Measurements from ENCODE around the gene EFL1. TPM values are rescaled to one million over a fixed set of nuclear protein-coding genes. Genes with fewer than 3 reads are reported as not detected.

The EFL1 gene
- total RNA-seq, 1 experiment from 2014 or later: 26.5 TPM

- DNase-seq (ENCODE audit: low spot score): no peak
Observed at GRCh38 chr15:82165948-82166376, 96.6 kb downstream of the EFL1 start.

- DNase-seq (ENCODE audit: low spot score): peak; percentile 95
Observed at GRCh38 chr15:82159922-82160321, 102.6 kb downstream of the EFL1 start.

GRCh38 chr15:82158811-82159210 lies 103.7 kb downstream of the EFL1 start:
- DNase-seq (ENCODE audit: low spot score): peak; percentile 64

DNA sequence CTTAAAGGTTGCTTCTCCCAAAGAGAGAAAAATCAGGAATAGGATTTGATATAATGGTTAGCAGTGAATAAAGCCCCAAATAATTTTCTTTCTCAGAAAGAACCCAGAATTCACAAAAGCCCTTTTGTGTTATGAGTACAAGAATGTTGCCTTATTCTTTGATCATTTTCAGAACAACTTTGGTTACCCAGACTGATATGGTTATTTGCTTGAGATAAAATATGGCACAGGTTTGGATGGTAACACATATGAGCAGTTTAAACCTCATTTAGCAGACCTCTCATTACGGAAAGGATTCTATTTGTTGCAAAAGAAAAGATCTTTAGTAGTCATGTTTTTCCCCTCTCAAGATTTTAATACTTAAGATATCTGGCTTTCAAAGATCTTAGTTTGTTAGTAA lies 111.9 kb downstream of the EFL1 start:
- DNase-seq (ENCODE audit: low spot score): no peak

DNA sequence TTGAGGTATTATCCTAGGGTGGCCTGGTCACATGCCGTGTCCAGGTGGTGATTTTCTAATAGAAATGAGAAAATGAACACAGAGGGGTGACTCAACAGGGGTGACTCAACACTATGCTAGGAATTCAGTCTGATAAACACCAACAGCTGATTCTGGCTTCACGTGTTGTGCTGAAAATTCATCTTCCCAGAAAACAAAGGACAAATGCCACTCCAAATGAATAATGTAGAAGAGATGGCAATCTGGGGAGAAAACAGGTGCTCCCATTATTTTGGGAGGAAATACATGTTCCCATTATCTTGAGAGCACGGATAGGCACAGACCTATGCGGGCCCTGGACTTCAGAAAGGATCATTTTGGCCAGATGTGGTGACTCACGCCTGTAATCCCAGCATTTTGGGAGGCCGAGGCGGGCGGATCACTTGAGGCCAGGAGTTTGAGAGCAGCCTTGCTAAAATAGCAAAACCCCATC lies 115.5 kb downstream of the EFL1 start:
- DNase-seq (ENCODE audit: low spot score): peak; percentile 94

GRCh38 chr15:82146576-82146975 lies 116.0 kb downstream of the EFL1 start:
- no peak for DNase-seq (ENCODE audit: low spot score)

DNA sequence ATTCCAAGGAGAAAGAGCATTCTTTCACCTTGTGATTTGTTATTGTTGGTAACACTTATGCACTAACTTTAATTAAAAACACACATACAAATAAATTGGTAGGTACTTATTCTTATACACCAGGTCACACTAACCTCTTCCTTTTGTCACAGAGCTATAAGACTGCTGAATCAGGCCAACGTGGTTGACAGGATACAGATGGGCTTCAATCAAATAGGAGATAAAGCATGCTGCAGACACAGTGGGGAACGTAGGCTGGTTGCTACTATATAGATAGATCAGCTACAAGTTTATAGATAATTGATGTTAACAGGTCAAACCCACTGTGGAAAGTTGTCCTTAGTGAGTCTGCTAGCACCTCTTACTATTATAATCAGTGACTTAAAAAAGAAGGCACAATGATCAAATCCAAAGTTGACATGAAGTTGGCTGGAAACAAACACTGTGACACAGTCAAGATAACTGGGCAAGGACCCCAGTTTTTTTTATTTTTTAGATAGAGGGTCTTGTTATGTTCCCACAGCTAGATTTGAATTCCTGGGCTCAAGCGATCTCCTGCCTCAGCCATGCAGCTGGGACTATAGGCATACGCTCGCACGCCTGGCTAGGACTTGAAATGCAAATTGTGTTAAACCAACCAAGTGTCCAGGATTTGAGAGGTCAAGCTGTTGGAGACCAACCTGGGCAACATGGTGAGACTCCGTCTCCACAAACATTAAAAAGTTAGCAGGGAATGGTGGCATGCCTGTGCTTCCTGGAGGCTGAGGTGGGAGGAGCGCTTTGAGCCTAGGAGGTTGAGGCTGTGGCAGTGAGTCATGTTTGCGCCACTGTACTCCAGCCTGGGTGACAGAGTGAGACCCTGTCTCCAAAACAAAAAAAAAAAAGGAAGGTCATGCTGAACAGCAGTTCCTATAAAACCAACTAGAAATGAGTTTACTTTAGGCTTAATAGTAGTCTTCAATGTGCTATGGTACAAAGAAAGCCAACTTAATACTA lies 118.8 kb downstream of the EFL1 start:
- no peak for DNase-seq (ENCODE audit: low spot score)

GRCh38 chr15:82140886-82141285 lies 121.6 kb downstream of the EFL1 start:
- DNase-seq (ENCODE audit: low spot score): no peak

DNA sequence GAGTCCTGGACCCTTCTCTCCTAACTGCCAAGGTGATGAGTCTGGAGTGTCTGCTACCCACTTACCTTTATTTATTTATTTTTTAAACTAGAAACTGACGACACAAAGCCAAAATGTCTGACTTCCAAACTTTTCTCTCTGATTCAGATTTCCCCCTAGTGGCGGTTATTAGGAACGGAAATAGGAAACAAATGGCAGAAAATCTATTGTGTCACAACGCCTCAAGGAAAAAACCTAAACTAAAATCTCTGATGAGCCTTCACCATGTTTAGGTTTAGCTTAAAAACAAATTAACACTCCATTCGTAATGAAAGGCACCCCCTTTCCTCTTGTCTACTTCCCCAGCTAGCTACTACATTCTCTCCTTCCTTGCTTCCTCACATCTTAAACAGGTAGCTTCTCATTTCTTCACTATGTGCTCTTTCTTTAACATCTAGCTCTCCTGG lies 122.7 kb downstream of the EFL1 start:
- peak; percentile 37 for DNase-seq (ENCODE audit: low spot score)

DNA sequence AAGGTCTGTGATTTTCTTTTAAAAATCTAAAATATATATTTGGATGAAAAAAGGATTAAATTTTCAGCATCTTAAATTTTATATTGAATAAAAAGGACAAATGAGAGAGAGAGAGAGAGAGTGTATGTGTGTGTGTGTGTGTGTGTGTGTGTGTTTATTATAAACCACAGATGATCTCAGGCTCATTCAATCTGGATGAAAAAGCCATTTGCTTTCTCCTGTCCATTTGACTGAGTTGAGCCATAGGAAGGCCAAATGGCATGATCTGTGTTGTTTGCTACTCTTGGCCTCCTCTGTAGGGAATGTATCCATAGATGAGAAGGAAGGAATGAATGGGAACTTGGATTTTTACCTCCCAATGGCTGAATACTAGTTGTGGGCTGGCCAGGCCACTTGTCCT lies 124.2 kb downstream of the EFL1 start:
- DNase-seq (ENCODE audit: low spot score): no peak

DNA sequence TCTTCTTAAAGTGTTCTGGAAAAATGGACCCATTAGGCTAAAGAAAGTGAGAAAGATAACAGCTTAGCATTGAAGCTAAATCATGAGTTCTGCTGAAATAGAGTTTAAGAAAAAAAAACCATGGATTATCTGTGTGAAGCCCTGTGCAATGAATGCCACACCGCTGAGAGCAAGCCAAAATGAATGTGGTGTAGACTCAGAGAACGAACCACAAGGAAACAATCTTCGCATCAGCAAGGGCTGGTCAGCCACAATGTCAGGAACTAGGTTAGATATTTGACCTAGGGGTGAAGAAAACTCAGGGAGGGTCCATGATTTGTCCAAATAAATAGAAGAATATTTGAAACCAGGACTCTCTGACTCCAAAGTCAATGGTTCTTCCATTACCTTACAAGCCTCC lies 125.3 kb downstream of the EFL1 start:
- DNase-seq (ENCODE audit: low spot score): no peak

GRCh38 chr15:82136120-82136519 lies 126.4 kb downstream of the EFL1 start:
- no peak for DNase-seq (ENCODE audit: low spot score)

DNA sequence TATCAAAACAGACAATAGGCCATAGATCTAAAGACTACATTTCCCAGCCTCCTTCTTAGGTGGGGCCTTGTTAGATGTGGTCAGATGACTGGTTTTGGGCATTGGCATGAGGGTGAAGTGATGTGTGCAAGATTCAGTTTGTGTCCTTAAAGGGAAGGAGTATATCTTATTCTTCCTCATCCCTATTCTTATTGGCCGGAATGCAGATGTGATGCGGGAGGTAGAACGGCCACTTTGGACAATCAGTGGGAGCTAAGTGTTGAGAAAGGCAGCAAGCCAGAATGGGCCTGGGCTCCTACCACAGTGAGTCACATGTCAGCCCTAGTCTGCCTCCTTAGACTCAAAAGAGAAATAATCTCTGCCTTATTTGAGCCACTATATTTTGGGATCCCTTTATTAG lies 126.9 kb downstream of the EFL1 start:
- no peak for DNase-seq (ENCODE audit: low spot score)

DNA sequence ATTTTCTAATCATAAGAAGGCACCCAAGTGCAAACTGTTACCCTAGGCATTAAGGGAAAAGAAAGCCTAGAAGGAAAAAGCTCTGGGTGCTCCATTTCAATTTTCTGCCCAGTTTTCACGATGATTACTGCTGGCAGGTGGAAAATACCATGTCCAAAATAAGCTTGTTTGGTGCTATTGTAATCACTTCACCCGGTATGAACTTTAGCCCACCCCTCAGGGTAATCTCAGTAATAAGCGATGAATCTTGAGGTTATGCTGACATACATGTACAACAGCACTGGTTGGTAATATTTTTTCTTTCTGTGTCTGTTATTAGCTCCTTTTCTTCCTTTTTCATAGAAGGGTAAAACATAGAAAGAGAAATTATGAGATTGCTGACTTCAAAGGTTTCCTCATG lies 128.1 kb downstream of the EFL1 start:
- no peak for DNase-seq (ENCODE audit: low spot score)

DNA sequence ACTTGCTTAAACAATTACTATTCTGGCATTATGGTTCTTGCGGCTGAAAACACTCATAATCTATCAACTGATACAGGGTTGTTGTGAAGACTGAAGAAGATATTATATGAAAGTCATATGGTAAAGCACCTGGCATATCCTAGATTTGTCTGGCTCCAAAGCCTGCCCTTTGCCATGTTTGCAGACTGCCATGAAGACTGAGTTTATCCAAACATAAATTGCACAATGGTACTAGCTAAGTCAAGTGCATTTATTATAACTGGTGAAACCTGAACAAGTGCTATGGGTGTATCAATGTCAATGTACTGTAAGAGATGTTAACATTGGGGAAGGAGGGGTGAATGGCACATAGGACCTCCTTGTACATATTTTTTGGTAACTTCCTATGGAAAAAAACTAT lies 129.3 kb downstream of the EFL1 start:
- DNase-seq (ENCODE audit: low spot score): no peak

GRCh38 chr15:82132742-82133141 lies 129.8 kb downstream of the EFL1 start:
- peak; percentile 81 for DNase-seq (ENCODE audit: low spot score)

DNA sequence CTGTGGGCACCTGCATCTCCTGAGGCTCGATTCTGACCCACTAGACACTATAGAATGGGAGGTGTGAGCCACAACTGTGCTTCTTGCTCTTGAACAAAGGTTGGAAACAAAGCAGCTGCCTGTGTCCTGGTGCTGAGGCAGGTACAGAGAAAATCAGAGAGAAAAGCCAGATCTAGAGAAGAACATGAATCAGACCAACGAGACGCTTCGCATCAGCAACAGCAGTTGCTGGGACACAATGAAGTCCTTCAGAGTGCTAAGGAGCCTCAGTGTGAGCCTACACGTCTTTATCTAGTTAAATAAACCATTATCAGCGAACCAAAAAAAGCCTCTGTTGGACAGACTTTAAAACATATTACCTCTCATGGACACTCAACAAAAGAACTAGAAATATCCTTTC lies 130.4 kb downstream of the EFL1 start:
- DNase-seq (ENCODE audit: low spot score): no peak

DNA sequence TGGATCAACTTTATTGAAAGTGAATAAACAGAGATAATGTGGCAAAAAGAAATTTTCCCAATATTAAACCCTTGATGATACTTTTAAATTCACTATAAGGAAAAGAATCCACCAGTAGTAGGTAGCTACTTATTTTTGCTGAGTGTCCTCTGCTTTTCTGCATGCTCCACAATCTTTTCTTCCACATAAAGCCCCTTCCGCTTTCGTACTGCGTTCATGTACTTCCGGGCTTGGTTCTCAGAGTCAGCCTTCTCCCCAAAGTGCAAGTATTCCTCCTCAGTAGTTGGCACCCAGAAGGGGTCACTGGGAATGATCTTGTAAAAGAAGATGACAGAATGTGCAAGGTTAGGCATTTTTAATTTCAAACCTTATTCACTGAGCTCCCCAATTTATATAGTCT lies 132.3 kb downstream of the EFL1 start:
- no peak for DNase-seq (ENCODE audit: low spot score)

- DNase-seq (ENCODE audit: low spot score): peak; percentile 82
Observed at GRCh38 chr15:82129761-82130160, 132.8 kb downstream of the EFL1 start.

GRCh38 chr15:82129149-82129692 lies 133.3 kb downstream of the EFL1 start:
- no peak for DNase-seq (ENCODE audit: low spot score)

- no peak for DNase-seq (ENCODE audit: low spot score)
Observed at GRCh38 chr15:82128401-82129148, 134.0 kb downstream of the EFL1 start.

DNA sequence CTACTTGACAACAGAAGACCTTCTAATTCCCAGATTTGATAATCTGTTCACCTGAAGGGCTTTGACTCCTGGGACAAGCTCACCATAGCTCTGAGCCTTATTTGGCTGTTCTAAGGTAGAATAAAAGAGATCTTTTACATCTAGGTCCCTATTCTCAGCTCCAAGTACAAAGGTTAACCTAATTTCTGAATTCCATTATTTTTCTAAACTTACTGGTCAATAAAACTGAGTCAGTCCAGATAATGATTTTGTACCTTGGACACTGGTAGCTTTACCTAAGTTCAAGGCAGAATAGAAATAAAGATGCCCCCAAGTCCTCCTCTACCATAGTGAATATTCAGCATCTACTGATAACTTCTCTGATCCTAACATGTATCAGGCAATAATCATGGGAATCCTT lies 135.0 kb downstream of the EFL1 start:
- DNase-seq (ENCODE audit: low spot score): no peak

Measured in A172 (cell line).